T follicular helper cell (primary cell): ENCODE results near the gene OR4D1.

Experiments used
- DNase-seq: peaks from one replicate; pipeline ENCODE4 v3.0.0-alpha.2; 2020; ENCODE audit warnings: low read depth

The OR4D1 gene

GRCh38 chr17:58193641-58194255 lies 45.6 kb downstream of the OR4D1 start:
- DNase-seq, result no peak

- DNase-seq, result no peak
Measured at GRCh38 chr17:58195518-58196123, 47.4 kb downstream of the OR4D1 start.

- DNase-seq, result no peak
Measured at GRCh38 chr17:58196610-58197009, 48.4 kb downstream of the OR4D1 start.

GRCh38 chr17:58200024-58200633 lies 51.9 kb downstream of the OR4D1 start:
- DNase-seq, result peak; percentile 33

GRCh38 chr17:58202859-58203258 lies 54.7 kb downstream of the OR4D1 start:
- DNase-seq, result no peak

- no peak for DNase-seq
Measured at GRCh38 chr17:58204796-58205195, 56.6 kb downstream of the OR4D1 start.

- DNase-seq, result no peak
Measured at GRCh38 chr17:58205936-58206335, 57.8 kb downstream of the OR4D1 start.

GRCh38 chr17:58207451-58207850 lies 59.3 kb downstream of the OR4D1 start:
- DNase-seq, result no peak

GRCh38 chr17:58208344-58208743 lies 60.2 kb downstream of the OR4D1 start:
- DNase-seq, result no peak
